ENCODE data around the gene PRKCA.

Gene PRKCA

GRCh38 chr17:66326476-66327047 lies 24.1 kb downstream of the PRKCA start:
- no peaks in the 10 kb centered on the region for H3K27me3 ChIP-seq (ENCODE audit: control insufficient read depth, low read length)
- no peaks in the 10 kb centered on the region for H3K9me2 ChIP-seq (replicated peaks; ENCODE audit: control insufficient read depth, low read length)
- no peak for TF ChIP-seq EZH2phosphoT487 (IDR thresholded peaks at IDR 0.05; ENCODE audit: borderline replicate concordance, low read length)
- TF ChIP-seq CTCF (IDR thresholded peaks at IDR 0.05; ENCODE audit: low read depth, low read length, poor library complexity, severe bottlenecking), result no peak
- no peaks in the 10 kb centered on the region for H3K79me2 ChIP-seq (ENCODE audit: control insufficient read depth, low read length)
- no peak overlapping the region for H3K27ac ChIP-seq (ENCODE audit: low read depth, low read length)
- H3F3A ChIP-seq (ENCODE audit: control insufficient read depth, insufficient read depth), result no peaks in the 10 kb centered on the region
- no peaks in the 10 kb centered on the region for H4K20me1 ChIP-seq (ENCODE audit: control insufficient read depth, insufficient read depth, low read depth, low read length)
- peaks cover 4% of the 10 kb centered on the region; the same call in 1 of the 2 replicates for H3K36me3 ChIP-seq (ENCODE audit: control insufficient read depth, low read length)
- H3K4me1 ChIP-seq (ENCODE audit: control insufficient read depth, low read length), result no peaks in the 10 kb centered on the region
- H3K9me3 ChIP-seq (ENCODE audit: control insufficient read depth, insufficient read depth, low read length), result peaks cover 6% of the 10 kb centered on the region
- no peak overlapping the region for H3K4me2 ChIP-seq (ENCODE audit: low read length)
- H3K4me3 ChIP-seq (ENCODE audit: low read length), result no peak overlapping the region

- Histone ChIP-seq H3K4me2 (ENCODE audit: low read length) (no peak overlapping the region), H3K4me1 (ENCODE audit: control insufficient read depth, low read length) (no peaks in the 10 kb centered on the region), H3K9me3 (ENCODE audit: control insufficient read depth, insufficient read depth, low read length) (no peaks in the 10 kb centered on the region), H3K4me3 (ENCODE audit: low read length) (no peak overlapping the region), H3F3A (ENCODE audit: control insufficient read depth, insufficient read depth) (no peaks in the 10 kb centered on the region), H4K20me1 (ENCODE audit: control insufficient read depth, insufficient read depth, low read depth, low read length) (no peaks in the 10 kb centered on the region), H3K27me3 (ENCODE audit: control insufficient read depth, low read length) (no peaks in the 10 kb centered on the region), H3K36me3 (ENCODE audit: control insufficient read depth, low read length) (no peaks in the 10 kb centered on the region), H3K27ac (ENCODE audit: low read depth, low read length) (no peak overlapping the region), H3K79me2 (ENCODE audit: control insufficient read depth, low read length) (no peaks in the 10 kb centered on the region), H3K9me2 (replicated peaks; ENCODE audit: control insufficient read depth, low read length) (no peaks in the 10 kb centered on the region)
- TF ChIP-seq CTCF (IDR thresholded peaks at IDR 0.05; ENCODE audit: low read depth, low read length, poor library complexity, severe bottlenecking) (no peak), EZH2phosphoT487 (IDR thresholded peaks at IDR 0.05; ENCODE audit: borderline replicate concordance, low read length) (no peak)
These were observed 28.2 kb downstream of the PRKCA start for GRCh38 chr17:66330646-66331037.

GRCh38 chr17:66331038-66331816 lies 28.8 kb downstream of the PRKCA start:
- H3K9me2 ChIP-seq (replicated peaks; ENCODE audit: control insufficient read depth, low read length), result no peaks in the 10 kb centered on the region
- no peaks in the 10 kb centered on the region for H3K4me1 ChIP-seq (ENCODE audit: control insufficient read depth, low read length)
- H3K4me2 ChIP-seq (ENCODE audit: low read length), result no peak overlapping the region
- H3K4me3 ChIP-seq (ENCODE audit: low read length), result no peak overlapping the region
- no peaks in the 10 kb centered on the region for H3K9me3 ChIP-seq (ENCODE audit: control insufficient read depth, insufficient read depth, low read length)
- no peaks in the 10 kb centered on the region for H3F3A ChIP-seq (ENCODE audit: control insufficient read depth, insufficient read depth)
- TF ChIP-seq CTCF (IDR thresholded peaks at IDR 0.05; ENCODE audit: low read depth, low read length, poor library complexity, severe bottlenecking) (no peak), EZH2phosphoT487 (IDR thresholded peaks at IDR 0.05; ENCODE audit: borderline replicate concordance, low read length) (no peak)
- no peak overlapping the region for H3K27ac ChIP-seq (ENCODE audit: low read depth, low read length)
- H3K79me2 ChIP-seq (ENCODE audit: control insufficient read depth, low read length), result no peaks in the 10 kb centered on the region
- no peaks in the 10 kb centered on the region for H4K20me1 ChIP-seq (ENCODE audit: control insufficient read depth, insufficient read depth, low read depth, low read length)
- no peaks in the 10 kb centered on the region for H3K27me3 ChIP-seq (ENCODE audit: control insufficient read depth, low read length)
- no peaks in the 10 kb centered on the region for H3K36me3 ChIP-seq (ENCODE audit: control insufficient read depth, low read length)

All from DOHH2 (cell line).